ENCODE measurements around the gene GLYR1.

- no peak for TF ChIP-seq POLR2A (IDR thresholded peaks at IDR 0.05; ENCODE audit: low read length)
- no peak for TF ChIP-seq GATA1 (IDR thresholded peaks at IDR 0.05; ENCODE audit: low read depth, low read length)
Observed at GRCh38 chr16:4866586-4866985, 19.5 kb upstream of the GLYR1 start.

Data from erythroblast (primary cell).